Epithelial cell of proximal tubule (primary cell): ENCODE data around the gene SEMA6A. TPM values are rescaled to one million over a fixed set of nuclear protein-coding genes. Genes with fewer than 3 reads are reported as not detected.

ENCODE experiments used
- DNase-seq: peaks from one replicate; pipeline ENCODE4 v3.0.0-alpha.2; 2011; ENCODE audit warnings: low read depth
- H3K4me3 ChIP-seq: 2 replicates; pipeline ENCODE4 v1.5.1; 2011; ENCODE audit warnings: low read depth, mild to moderate bottlenecking, low read length
- total RNA-seq: library from RNA; depleted of rRNA; stranded (reverse); fragments of >200 nt; gene quantifications from 2 replicates; pipeline ENCODE4 v1.2.3, GENCODE V29; 2015
- TF ChIP-seq, protein P1 (sequence below): conservative IDR thresholded peaks from 2 replicates; pipeline ENCODE4 v1.5.1; 2012; ENCODE audit warnings: low read depth, mild to moderate bottlenecking, low read length

Gene SEMA6A
- total RNA-seq, 1 donor from 2014 or later: 11.6 TPM

DNA sequence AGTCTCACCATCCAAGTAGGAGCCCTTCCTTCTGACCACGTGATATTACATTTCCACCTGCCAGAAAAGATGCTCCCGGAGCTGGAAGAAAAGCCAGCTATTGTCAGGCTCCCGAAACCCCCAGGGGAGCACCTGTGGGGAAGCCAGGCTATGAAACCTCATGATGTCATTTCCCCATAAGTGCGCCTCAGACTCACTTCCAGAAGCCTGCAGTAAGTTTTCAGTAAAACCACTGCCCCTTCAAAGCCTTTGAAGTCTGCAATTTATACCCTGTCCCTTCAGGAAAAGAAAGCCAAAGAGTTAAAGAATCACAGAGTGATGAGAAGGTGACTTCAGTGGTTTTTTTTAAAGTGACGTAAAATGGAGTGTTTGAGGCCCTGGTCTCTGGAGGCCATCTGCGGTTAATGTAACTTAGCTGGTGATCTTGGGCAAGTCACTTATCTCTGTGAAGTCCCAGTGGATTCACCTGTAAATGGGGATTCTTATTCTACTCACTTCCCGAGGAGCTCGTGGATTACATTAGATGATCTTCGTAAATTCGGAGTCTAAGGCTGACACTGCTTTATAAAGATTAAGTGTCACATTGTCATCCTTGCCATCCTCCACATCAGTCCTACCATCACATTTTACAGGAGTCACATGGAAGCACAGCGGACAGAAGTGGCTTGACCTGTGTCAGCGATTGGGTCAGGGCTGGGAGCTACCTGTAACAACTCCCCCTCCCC is 2.6 kb upstream of the SEMA6A start:
- DNase-seq: no peak
- no peak overlapping the region for H3K4me3 ChIP-seq
- TF ChIP-seq, protein P1, sequence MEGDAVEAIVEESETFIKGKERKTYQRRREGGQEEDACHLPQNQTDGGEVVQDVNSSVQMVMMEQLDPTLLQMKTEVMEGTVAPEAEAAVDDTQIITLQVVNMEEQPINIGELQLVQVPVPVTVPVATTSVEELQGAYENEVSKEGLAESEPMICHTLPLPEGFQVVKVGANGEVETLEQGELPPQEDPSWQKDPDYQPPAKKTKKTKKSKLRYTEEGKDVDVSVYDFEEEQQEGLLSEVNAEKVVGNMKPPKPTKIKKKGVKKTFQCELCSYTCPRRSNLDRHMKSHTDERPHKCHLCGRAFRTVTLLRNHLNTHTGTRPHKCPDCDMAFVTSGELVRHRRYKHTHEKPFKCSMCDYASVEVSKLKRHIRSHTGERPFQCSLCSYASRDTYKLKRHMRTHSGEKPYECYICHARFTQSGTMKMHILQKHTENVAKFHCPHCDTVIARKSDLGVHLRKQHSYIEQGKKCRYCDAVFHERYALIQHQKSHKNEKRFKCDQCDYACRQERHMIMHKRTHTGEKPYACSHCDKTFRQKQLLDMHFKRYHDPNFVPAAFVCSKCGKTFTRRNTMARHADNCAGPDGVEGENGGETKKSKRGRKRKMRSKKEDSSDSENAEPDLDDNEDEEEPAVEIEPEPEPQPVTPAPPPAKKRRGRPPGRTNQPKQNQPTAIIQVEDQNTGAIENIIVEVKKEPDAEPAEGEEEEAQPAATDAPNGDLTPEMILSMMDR: no peak

DNA sequence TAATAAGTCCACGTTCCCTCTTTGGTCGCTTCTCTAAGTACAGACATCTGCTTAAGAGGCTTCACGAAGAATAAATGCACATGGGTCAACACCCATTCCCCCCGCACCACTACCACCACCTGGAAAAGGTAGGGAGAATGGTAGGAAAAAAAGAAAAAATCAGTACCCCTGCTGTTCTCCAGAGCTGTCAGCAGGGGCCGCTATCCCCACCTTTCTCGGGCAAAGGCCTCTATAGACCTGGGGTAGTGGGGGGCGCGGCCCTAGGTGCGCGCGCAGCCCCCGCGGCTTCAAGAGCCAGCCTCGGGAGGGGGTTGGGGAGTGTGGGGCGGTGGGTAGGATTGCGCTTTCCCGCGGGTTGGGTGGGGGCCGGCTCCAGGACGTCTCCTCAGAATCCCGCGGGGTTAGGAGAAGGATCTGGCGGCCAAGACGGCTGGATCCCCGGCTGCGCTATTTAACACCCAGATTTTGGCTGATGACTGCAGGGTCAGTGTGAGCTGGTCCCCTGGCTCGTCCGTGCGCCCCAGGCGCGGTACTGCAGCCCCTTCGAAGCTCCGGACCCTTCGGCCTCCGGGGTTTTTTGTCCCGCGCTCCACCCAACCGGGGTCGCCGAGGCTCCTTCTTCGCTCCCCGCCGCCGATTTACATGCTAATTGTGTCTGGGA is 1.6 kb upstream of the SEMA6A start:
- TF ChIP-seq, protein P1: peak; percentile 83
- no peak for DNase-seq
- H3K4me3 ChIP-seq: peak overlapping the region; percentile 90

DNA sequence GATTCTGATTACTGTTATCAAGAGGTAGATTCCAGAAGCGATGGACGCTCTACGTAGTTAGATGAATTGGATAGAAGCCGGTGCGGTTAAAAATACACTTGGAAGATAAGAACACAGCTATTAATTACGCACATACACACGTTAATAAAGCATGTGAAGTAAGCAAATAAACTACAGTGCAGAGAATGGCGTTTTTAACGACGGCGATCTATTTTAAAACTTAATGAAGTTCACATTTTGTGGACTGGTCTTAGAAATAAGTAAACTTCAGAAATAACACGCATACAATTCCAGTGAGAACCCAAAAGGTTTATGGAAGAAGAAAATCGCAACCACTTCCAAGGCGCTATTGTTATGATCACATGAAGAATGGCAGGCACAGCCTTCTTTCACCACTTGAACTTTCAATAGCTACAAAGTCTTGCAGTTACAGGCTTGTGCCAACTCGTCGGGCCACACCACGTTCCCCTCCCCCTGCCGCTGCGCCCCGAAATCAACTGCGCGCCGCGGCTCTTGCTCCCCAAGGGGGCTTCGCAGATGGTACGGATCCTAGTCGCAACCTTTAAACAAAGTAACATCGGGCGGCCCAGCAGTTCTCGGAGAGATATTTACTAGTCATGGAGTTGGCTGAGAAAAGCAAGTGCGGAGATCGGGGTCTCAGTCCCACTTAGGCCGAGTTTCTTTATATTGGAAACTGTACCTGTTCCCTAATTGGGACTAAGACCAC is 866 bp upstream of the SEMA6A start:
- peak overlapping the region; percentile 90 for H3K4me3 ChIP-seq
- no peak for DNase-seq
- TF ChIP-seq, protein P1: no peak

DNA sequence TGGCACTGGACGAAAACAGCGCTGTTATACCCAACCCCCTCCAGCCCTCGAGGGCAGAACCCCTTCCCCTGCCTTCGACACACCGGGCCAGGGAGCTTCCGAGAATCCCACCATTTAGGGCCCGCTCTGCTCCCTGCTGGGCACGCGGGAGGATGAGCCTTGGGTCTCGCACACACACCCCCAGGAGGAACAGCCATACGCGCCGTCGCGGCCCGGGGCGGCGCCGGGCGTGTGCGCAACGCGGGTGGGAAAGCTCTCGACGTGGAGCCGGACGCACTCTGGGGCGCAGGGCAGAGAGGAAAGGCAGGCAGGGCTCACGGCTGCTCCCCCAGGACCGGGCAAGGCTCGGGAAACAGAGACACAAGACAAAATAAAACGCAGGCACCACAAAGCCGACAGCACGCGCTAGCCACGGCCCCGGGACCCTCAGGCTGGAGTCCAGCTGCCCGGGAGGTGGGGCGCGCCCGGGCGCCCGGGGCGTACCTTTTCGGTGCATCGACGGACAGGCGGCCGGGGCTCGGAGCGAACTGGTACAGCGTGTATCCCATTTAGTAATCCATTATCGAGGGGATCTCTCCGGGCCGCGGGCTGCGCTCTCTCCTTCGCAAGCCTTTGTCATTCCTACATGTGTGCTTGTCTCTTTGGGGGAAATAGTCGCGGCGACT is 789 bp downstream of the SEMA6A start:
- DNase-seq: no peak
- TF ChIP-seq, protein P1: no peak

DNA sequence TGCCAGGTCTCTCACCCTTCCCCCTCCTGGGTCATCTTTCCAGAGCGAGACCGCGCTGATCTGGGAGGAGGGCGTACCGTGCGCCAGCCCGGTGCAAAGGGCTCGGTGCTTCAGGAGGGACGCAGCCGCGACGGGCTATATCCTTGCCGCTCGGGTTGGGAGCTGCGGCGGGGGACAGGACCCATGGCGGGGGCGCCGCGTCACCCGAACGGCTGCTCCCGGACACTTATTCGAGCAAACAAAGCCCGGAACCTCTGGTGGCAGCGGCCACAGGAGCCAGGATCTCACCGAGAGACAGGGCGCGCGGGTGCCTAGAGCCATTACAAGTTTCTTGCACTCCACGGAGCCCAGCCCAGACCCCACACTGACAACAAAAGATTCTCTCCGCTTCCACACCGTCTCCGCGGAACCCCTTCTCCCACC is 1.3 kb downstream of the SEMA6A start:
- no peak for DNase-seq
- TF ChIP-seq, protein P1: no peak
- peak overlapping the region; percentile 90 for H3K4me3 ChIP-seq

More for the DNA sequence above, 789 bp downstream of the SEMA6A start:
- H3K4me3 ChIP-seq: peak overlapping the region; percentile 90

DNA sequence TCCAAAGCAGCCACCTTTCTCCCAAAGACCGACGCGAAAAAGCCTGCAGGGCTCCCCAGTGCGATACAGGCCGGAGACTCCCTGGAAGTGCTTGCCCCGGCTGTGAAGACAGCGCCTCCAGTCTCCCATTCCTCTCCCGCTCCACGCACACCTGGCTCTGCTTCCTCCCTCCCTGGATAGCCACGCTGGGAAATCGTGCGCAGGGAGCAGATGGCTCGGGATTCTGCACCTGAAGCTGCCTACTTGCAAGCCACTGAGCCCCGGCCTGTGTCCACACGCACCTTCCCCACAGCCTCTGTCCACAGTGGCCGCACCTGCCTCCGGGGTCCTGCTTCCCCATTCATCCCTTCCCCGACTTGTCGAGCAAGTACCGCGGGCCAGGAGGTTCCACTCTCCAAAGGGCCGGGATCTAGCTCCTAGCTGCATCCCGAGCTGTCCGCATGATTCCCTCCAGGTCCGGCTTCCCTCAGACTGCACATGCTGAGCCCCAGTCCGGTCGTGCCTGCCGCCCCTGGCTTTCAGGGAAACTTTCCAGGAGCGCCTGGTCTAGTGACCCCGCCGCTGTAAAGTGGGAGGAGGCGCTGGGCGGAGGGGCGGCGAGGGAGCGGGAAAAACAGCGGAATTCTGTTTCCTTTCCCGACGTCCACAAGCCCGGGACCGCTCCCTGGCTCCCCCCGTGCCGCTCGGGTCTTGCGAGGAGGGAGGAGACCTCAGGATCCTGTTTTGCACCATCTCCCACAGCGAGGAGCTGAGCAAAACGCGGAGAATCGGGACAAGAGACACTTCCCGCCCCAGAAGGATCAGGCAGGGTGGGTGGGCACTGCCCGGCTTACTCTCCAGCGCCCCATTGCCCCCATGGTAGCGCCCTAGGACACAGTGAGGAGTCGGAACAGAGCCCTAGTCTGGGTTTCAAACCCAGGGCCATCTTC is 2.0 kb downstream of the SEMA6A start:
- H3K4me3 ChIP-seq: peak overlapping the region; percentile 90
- DNase-seq: no peak
- TF ChIP-seq, protein P1: peak; percentile 4
